CD4-positive, CD25-positive, alpha-beta regulatory T cell (primary cell): ENCODE data around the gene ADGRD2. TPM values are rescaled to one million over a fixed set of nuclear protein-coding genes. Genes with fewer than 3 reads are reported as not detected.

Experiments
- ATAC-seq, 2 donors: fragments of 150-1000 bp; cut with Tn5 transposase; one replicate each; pipeline ENCODE4 v1.10.0; 2021; ENCODE audit warnings: low read depth in 2 of 2, moderate number of reproducible peaks in 2 of 2, moderate library complexity in 1 of 2
- DNase-seq, 3 donors: peaks; one replicate each; pipeline versions ENCODE4 v3.0.0 to v3.0.0-alpha.2; 2012 to 2022; ENCODE audit warnings: mixed read lengths in 1 of 3
- H3K27ac ChIP-seq: one replicate; pipeline ENCODE4 v1.7.0; 2013; ENCODE audit warnings: mild to moderate bottlenecking, low read length; ENCODE audit not compliant: insufficient read depth, poor library complexity, severe bottlenecking
- H3K27me3 ChIP-seq: one replicate; pipeline ENCODE4 v1.7.0; 2013; ENCODE audit warnings: low read length; ENCODE audit not compliant: control insufficient read depth, insufficient read depth
- H3K36me3 ChIP-seq: one replicate; pipeline ENCODE4 v1.7.0; 2013; ENCODE audit warnings: mild to moderate bottlenecking, low read length, moderate library complexity; ENCODE audit not compliant: control insufficient read depth, insufficient read depth
- H3K4me1 ChIP-seq: 2 replicates; pipeline ENCODE4 v1.7.0; 2013; ENCODE audit warnings: mild to moderate bottlenecking, low read length; ENCODE audit not compliant: insufficient read depth, control insufficient read depth, poor library complexity, severe bottlenecking
- H3K4me3 ChIP-seq: one replicate; pipeline ENCODE4 v1.7.0; 2013; ENCODE audit warnings: low read depth, mild to moderate bottlenecking, low read length, moderate library complexity
- H3K9me3 ChIP-seq, 2 experiments: 1 replicate in 1 of 2; 2 replicates in 1 of 2; pipeline ENCODE4 v1.7.0; 2013; ENCODE audit warnings: low read length in 2 of 2, mild to moderate bottlenecking in 1 of 2, moderate library complexity in 1 of 2; ENCODE audit not compliant: control insufficient read depth in 2 of 2
- H3K27ac Mint-ChIP-seq, 3 donors: one replicate each; pipeline ENCODE4 v1.8.0; 2020 to 2022; ENCODE audit warnings: mild to moderate bottlenecking in 3 of 3, mixed read lengths in 3 of 3, moderate library complexity in 2 of 3
- H3K27me3 Mint-ChIP-seq: one replicate; pipeline ENCODE4 v1.8.0; 2022; ENCODE audit warnings: mild to moderate bottlenecking, mixed read lengths
- H3K36me3 Mint-ChIP-seq: one replicate; pipeline ENCODE4 v1.8.0; 2020; ENCODE audit warnings: mixed read lengths
- H3K4me1 Mint-ChIP-seq, 4 donors: one replicate each; pipeline ENCODE4 v1.8.0; 2020 to 2022; ENCODE audit warnings: mixed read lengths in 4 of 4, mild to moderate bottlenecking in 1 of 4
- H3K4me3 Mint-ChIP-seq, 4 donors: one replicate each; pipeline ENCODE4 v1.8.0; 2020 to 2022; ENCODE audit warnings: mild to moderate bottlenecking in 4 of 4, mixed read lengths in 4 of 4, moderate library complexity in 3 of 4
- H3K9me3 Mint-ChIP-seq, 7 donors: one replicate each; pipeline ENCODE4 v1.8.0; 2020 to 2022; ENCODE audit warnings: mixed read lengths in 7 of 7, mild to moderate bottlenecking in 3 of 7, moderate library complexity in 2 of 7
- polyA plus RNA-seq, 4 donors: library from polyadenylated mRNA; unstranded; fragments of 300-500 nt; fragmentation: Illumina TruSeq; gene quantifications; one replicate each; pipeline ENCODE4 v1.2.3, GENCODE V29; 2021
- total RNA-seq: library from RNA; stranded (reverse); gene quantifications from one replicate; pipeline ENCODE4 v1.2.3, GENCODE V29; 2022

ADGRD2 gene
- total and polyA plus RNA-seq, 5 donors from 2014 or later, result not detected

DNA sequence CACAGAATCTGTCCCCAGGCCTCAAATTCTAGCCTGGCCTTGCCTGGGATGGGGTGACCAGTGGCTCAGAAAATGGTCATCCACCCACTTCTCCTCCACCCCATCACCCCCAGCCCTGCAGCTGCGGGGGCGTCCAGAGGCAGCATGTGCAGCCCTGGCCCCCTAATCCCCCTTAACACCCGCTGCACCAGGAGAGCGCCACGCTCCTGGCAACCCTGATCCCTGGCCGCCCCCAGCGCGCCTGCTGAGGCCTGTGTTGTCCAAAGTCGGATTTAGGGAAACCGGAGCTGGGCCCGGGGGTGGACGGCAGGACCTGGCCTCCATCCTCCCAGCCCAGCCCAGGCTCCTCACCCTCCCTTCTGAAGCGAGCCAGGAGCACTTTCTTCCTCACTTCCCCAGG lies 35.0 kb downstream of the ADGRD2 start:
- Mint-ChIP-seq H3K4me1 (no peaks in the 10 kb centered on the region), H3K27ac (no peak overlapping the region), H3K4me3 (no peak overlapping the region), H3K9me3 (peaks cover 0 to 3% (median 0%) of the 10 kb centered on the region in 7 donors), H3K27me3 (peaks cover 4% of the 10 kb centered on the region), H3K36me3 (no peaks in the 10 kb centered on the region)
- H3K36me3 ChIP-seq, result no peaks in the 10 kb centered on the region
- no peaks in the 10 kb centered on the region for H3K9me3 ChIP-seq
- H3K4me3 ChIP-seq, result no peak overlapping the region
- ATAC-seq (no peak), DNase-seq (no peak)
- H3K27ac ChIP-seq, result no peak overlapping the region
- H3K27me3 ChIP-seq, result no peaks in the 10 kb centered on the region
- H3K4me1 ChIP-seq, result no peaks in the 10 kb centered on the region

DNA sequence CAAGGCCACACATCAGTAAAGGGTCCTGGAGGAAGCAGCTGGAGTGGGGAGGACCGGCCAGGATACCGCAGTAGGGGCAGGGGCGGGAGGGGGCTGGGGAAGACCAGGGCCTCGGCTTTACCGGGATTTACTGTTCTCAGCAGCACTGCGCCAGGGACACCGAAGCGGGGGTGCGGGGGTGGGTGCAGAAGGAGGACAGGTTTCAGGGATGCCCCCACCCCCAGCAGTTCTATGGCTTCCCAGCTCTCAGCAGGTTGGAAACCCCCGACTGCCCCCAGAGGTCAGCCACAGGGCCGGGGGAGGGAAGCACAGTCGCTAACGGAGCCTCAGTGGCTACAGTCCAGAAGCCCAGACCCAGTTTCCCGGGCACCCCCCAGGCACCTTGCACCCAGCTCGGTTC lies 35.7 kb downstream of the ADGRD2 start:
- Histone ChIP-seq H3K27me3 (no peaks in the 10 kb centered on the region), H3K4me3 (no peak overlapping the region), H3K27ac (no peak overlapping the region), H3K4me1 (no peaks in the 10 kb centered on the region), H3K9me3 (no peaks in the 10 kb centered on the region), H3K36me3 (no peaks in the 10 kb centered on the region)
- no peak for ATAC-seq
- H3K36me3 Mint-ChIP-seq, result no peaks in the 10 kb centered on the region
- no peaks in the 10 kb centered on the region for H3K4me1 Mint-ChIP-seq
- DNase-seq, result no peak
- no peaks in the 10 kb centered on the region for H3K27me3 Mint-ChIP-seq
- no peak overlapping the region for H3K4me3 Mint-ChIP-seq
- no peak overlapping the region for H3K27ac Mint-ChIP-seq
- peaks cover 0 to 3% (median 0%) of the 10 kb centered on the region in 7 donors for H3K9me3 Mint-ChIP-seq

DNA sequence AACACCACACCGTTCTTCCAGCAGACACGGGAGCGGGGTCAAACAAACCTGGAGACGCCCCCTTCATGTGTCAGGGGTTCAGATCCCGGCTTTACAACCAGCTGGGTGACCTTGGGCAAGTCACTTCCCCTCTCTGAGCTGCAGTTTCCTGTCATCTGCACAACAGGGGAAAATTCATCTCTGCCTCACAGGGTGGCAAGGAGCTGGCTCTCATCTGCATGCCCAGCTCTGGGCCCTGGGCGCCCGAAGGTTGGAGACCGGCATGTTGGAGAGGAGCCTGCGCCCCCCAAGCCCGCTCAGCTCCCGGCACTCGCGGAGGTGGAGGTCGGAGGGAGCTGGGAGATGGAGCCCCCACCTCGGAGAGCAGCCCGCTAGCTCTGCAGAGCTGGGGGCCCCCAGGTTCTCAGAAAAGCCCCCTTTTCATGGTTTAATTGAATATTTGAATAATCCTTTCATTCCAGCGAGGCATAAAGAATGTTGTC lies 36.6 kb downstream of the ADGRD2 start:
- Histone ChIP-seq H3K4me3 (no peak overlapping the region), H3K36me3 (no peaks in the 10 kb centered on the region), H3K27me3 (no peaks in the 10 kb centered on the region), H3K9me3 (no peaks in the 10 kb centered on the region), H3K27ac (no peak overlapping the region), H3K4me1 (no peaks in the 10 kb centered on the region)
- no peaks in the 10 kb centered on the region for H3K27me3 Mint-ChIP-seq
- H3K4me1 Mint-ChIP-seq, result no peaks in the 10 kb centered on the region
- H3K4me3 Mint-ChIP-seq, result no peak overlapping the region
- H3K27ac Mint-ChIP-seq, result no peak overlapping the region
- ATAC-seq (no peak), DNase-seq (no peak)
- H3K36me3 Mint-ChIP-seq, result no peaks in the 10 kb centered on the region
- H3K9me3 Mint-ChIP-seq, result peaks cover 0 to 3% (median 0%) of the 10 kb centered on the region in 7 donors

DNA sequence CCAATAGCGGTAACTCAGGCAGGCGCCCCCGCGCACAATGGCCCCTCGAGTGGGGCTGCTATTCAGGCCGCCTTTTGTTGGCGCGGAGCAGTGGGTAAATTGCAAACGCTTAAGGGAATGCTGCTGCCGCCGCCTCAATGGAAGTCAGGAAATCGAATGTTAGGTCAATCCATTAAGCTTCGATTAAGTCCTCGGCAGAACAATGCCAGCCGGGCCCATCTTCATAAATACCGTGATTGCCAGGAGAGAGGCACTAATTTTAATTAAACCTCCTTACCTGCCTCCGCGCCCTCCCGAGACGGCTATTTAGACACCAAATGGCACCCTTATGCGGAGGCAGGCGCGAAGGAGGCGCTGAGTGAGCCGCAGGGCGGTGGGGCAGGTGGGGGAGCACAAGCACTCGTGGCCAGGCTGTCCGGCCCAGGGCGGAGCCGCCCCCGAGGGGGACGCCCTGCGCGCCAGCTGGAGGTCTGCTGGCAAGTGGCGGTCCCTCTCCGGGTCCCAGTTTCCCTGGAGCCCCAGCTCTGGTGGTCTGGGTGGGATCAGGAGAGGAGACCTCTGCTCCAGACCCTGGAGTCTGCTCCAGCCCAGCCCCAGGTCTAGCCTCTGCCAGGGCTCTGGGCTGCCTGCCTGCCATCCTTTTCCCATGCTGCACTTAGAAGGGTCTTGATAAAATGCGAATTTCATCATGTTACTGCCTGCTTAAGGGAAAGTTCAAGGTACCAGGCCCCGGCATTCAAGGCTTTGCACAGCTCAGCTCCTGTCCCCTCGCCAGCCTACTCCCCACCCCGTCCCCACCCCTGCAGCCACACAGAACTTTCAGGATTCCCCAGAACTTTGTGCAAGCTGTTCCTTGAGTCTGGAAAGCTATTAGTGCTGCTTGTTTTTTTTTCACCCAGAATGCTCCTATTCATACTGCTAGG lies 37.3 kb downstream of the ADGRD2 start:
- DNase-seq, result no peak
- H3K9me3 Mint-ChIP-seq, result peaks cover 0 to 3% (median 0%) of the 10 kb centered on the region in 7 donors
- Histone ChIP-seq H3K36me3 (no peaks in the 10 kb centered on the region), H3K27ac (no peak overlapping the region), H3K4me1 (no peaks in the 10 kb centered on the region), H3K4me3 (no peak overlapping the region), H3K9me3 (no peaks in the 10 kb centered on the region), H3K27me3 (no peaks in the 10 kb centered on the region)
- ATAC-seq, result no peak
- no peaks in the 10 kb centered on the region for H3K27me3 Mint-ChIP-seq
- H3K4me3 Mint-ChIP-seq, result no peak overlapping the region
- H3K4me1 Mint-ChIP-seq, result no peaks in the 10 kb centered on the region
- H3K27ac Mint-ChIP-seq, result no peak overlapping the region
- H3K36me3 Mint-ChIP-seq, result no peaks in the 10 kb centered on the region

DNA sequence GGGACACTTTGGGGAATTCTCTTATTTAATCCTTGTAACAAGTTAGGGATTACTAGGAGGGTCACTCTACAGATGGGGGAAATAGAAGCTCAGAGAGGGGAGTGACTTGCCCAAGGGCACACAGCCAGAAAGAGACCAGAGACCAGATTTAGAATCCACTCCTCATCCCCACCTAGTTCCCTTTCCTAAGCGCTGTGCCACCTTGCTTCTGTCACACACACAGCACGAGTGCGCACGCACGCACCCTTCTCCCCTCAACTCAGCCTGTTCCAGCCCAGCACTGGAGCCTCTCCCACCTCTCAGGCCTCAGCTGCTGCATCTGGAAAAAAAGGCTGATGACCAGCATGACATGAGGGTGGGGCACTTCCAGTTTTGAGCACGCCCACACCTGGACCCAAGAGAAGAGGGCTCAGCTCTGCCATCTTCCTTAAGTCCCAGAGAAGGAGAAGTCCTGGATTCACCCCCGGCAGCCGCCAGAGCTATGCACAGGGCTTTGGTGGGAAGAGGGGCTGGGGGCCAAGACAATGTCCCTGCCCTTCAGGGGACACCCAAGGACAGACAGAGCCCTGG lies 38.5 kb downstream of the ADGRD2 start:
- Histone ChIP-seq H3K27ac (no peak overlapping the region), H3K9me3 (no peaks in the 10 kb centered on the region), H3K4me1 (no peaks in the 10 kb centered on the region), H3K27me3 (no peaks in the 10 kb centered on the region), H3K36me3 (no peaks in the 10 kb centered on the region), H3K4me3 (no peak overlapping the region)
- Mint-ChIP-seq H3K4me3 (no peak overlapping the region), H3K27me3 (no peaks in the 10 kb centered on the region), H3K9me3 (peaks cover 0 to 3% (median 0%) of the 10 kb centered on the region in 7 donors), H3K4me1 (no peaks in the 10 kb centered on the region), H3K36me3 (no peaks in the 10 kb centered on the region), H3K27ac (no peak overlapping the region)
- DNase-seq, result no peak
- ATAC-seq, result no peak

DNA sequence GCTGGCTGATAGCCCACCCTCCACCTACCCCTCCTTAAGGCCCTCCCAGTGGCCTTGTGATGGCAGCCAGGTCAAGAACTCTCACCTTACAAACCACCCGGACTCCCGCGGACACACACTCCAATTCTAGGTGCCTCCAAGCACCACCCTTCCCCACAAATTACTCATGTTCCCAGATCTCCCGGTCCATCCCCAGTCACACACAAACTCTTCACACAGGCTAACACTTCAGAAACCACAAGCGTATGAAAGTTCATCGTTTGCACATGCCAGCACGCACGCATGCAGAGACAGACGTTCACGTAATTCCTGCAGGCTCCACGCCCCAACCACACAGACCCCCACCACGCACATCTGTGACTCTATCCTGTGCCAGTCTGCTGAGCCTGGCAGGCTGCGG lies 39.0 kb downstream of the ADGRD2 start:
- H3K27me3 ChIP-seq, result no peaks in the 10 kb centered on the region
- no peak overlapping the region for H3K27ac Mint-ChIP-seq
- H3K9me3 Mint-ChIP-seq, result peaks cover 0 to 3% (median 0%) of the 10 kb centered on the region in 7 donors
- H3K36me3 Mint-ChIP-seq, result no peaks in the 10 kb centered on the region
- ATAC-seq, result no peak
- no peak overlapping the region for H3K27ac ChIP-seq
- no peaks in the 10 kb centered on the region for H3K27me3 Mint-ChIP-seq
- no peaks in the 10 kb centered on the region for H3K4me1 ChIP-seq
- no peaks in the 10 kb centered on the region for H3K36me3 ChIP-seq
- no peak overlapping the region for H3K4me3 ChIP-seq
- no peak overlapping the region for H3K4me3 Mint-ChIP-seq
- DNase-seq, result no peak
- no peaks in the 10 kb centered on the region for H3K4me1 Mint-ChIP-seq
- no peaks in the 10 kb centered on the region for H3K9me3 ChIP-seq

DNA sequence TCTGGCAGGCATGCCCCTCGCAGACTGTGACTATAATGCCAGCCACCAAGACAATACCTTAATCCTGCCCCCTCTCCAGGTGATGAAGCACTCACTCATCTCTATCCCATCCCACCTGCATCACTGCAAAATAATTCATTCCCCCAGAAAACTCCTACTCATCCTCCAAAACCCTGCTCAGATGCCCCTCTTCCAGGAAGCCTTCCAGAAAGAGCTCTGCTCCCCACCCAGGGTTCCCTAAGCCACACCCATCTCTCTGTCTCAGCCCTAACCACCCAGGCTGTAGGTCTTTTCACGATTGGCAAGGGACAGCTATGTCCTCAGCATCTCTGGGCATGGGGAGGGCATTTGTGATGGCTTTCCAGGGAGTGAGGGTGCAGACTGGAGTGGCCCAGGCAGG lies 39.8 kb downstream of the ADGRD2 start:
- Histone ChIP-seq H3K27me3 (no peaks in the 10 kb centered on the region), H3K36me3 (no peaks in the 10 kb centered on the region), H3K9me3 (no peaks in the 10 kb centered on the region), H3K27ac (no peak overlapping the region), H3K4me1 (no peaks in the 10 kb centered on the region), H3K4me3 (no peak overlapping the region)
- Mint-ChIP-seq H3K36me3 (no peaks in the 10 kb centered on the region), H3K4me1 (no peaks in the 10 kb centered on the region), H3K4me3 (no peak overlapping the region), H3K9me3 (peaks cover 0 to 3% (median 0%) of the 10 kb centered on the region in 7 donors), H3K27ac (no peak overlapping the region), H3K27me3 (no peaks in the 10 kb centered on the region)
- ATAC-seq (no peak), DNase-seq (no peak)
